Upper lobe of left lung (tissue), 6 donors: ENCODE data around the gene BCL3. TPM values are rescaled to one million over a fixed set of nuclear protein-coding genes. Genes with fewer than 3 reads are reported as not detected.
A peak's percentile ranks its signal among the peaks of the same experiment; 100 is the strongest.
"Not testable (repeated sequence)": the region's sequence is repeated elsewhere in the genome, so short reads cannot be mapped to it uniquely, and the experiment has no call there.

ENCODE experiments used
- ATAC-seq, 2 donors: fragments of 200-7000 bp; cut with Tn5 transposase; one replicate each; pipeline ENCODE4 v1.9.1; 2022; ENCODE audit warnings: mild to moderate bottlenecking in 2 of 2, moderate library complexity in 2 of 2; ENCODE audit not compliant: low FRiP score in 2 of 2
- DNase-seq, 2 donors: peaks; one replicate each; pipeline ENCODE4 v3.0.0-alpha.2; 2019 to 2020
- H3K27ac ChIP-seq, 4 donors: fragments of 200-600 bp; sonication (generic); one replicate each; pipeline ENCODE4 v1.5.1; 2016 to 2019
- H3K27me3 ChIP-seq, 4 donors: fragments of 200-600 bp; sonication (generic); one replicate each; pipeline ENCODE4 v1.5.1; 2017 to 2019
- H3K36me3 ChIP-seq, 4 donors: fragments of 200-600 bp; sonication (generic); one replicate each; pipeline ENCODE4 v1.5.1; 2016 to 2019
- H3K4me1 ChIP-seq, 4 donors: fragments of 200-600 bp; sonication (generic); one replicate each; pipeline ENCODE4 v1.5.1; 2018 to 2019
- H3K4me3 ChIP-seq, 4 donors: fragments of 200-600 bp; sonication (generic); one replicate each; pipeline ENCODE4 v1.5.1; 2017 to 2019; ENCODE audit warnings: mild to moderate bottlenecking in 2 of 4, moderate library complexity in 1 of 4
- H3K9me3 ChIP-seq, 4 donors: fragments of 200-600 bp; sonication (generic); one replicate each; pipeline ENCODE4 v1.5.1; 2018 to 2019
- CTCF ChIP-seq, 6 experiments: fragments of 450-650 bp in 4 of 6; fragments of 200-600 bp in 2 of 6; sonication (generic) in 2 of 6; IDR thresholded peaks; one replicate each; pipeline ENCODE4 v1.5.1; 2016 to 2019; ENCODE audit warnings: antibody characterized with exemption in 6 of 6
- EP300 ChIP-seq, 4 donors: sonication (generic); formaldehyde crosslinking; IDR thresholded peaks; one replicate each; pipeline ENCODE4 v1.5.1; 2017; ENCODE audit warnings: antibody characterized with exemption in 4 of 4, control low read depth in 2 of 4
- POLR2A ChIP-seq, 4 donors: fragments of 450-650 bp; IDR thresholded peaks; one replicate each; pipeline ENCODE4 v1.5.1; 2016 to 2017; ENCODE audit warnings: antibody characterized with exemption in 4 of 4, mild to moderate bottlenecking in 2 of 4
- POLR2AphosphoS5 ChIP-seq, 2 donors: sonication (generic); formaldehyde crosslinking; IDR thresholded peaks; one replicate each; pipeline ENCODE4 v1.5.1; 2017; ENCODE audit warnings: antibody characterized with exemption in 2 of 2
- WGBS, 2 donors: methylation state at CpG; one replicate each; pipeline ENCODE4 v1.1.5; 2017 to 2018; 5-methylcytosine and 5-hydroxymethylcytosine counted together
- total RNA-seq, 6 donors: library from RNA; depleted of rRNA in 4 of 6; stranded (reverse); fragments of >200 nt in 4 of 6; gene quantifications; one replicate each; pipeline versions ENCODE4 v1.1.0 to v1.2.1, GENCODE V29; 2016 to 2021
- donor health status: DM: no; HTN: no; CAD: no; lungs with moderate emphysema.
- donor health status: DM: no; HTN: yes; CAD: no; lungs with severe emphysema.

Gene BCL3
- total RNA-seq, 6 donors from 2014 or later = 31.1 to 114 (median 71.6) TPM

GRCh38 chr19:44775676-44776240 lies 27.2 kb downstream of the BCL3 start:
- peaks cover 0 to 4% (median under 1%) of the 10 kb centered on the region in 4 donors for H3K4me1 ChIP-seq
- 85 to 87% methylated on average over 6 of the region's 6 CpGs for WGBS, 2 donors
- TF ChIP-seq POLR2A (IDR thresholded peaks at IDR 0.05) (no peak), POLR2AphosphoS5 (IDR thresholded peaks at IDR 0.05) (no peak), EP300 (IDR thresholded peaks at IDR 0.05) (no peak), CTCF (IDR thresholded peaks at IDR 0.05) (no peak)
- DNase-seq (no peak), ATAC-seq (no peak)
- no peaks in the 10 kb centered on the region for H3K27me3 ChIP-seq
- H3K27ac ChIP-seq = no peak overlapping the region
- H3K4me3 ChIP-seq = no peak overlapping the region
- H3K9me3 ChIP-seq = no peaks in the 10 kb centered on the region
- H3K36me3 ChIP-seq = no peaks in the 10 kb centered on the region

- Histone ChIP-seq H3K27me3 (no peaks in the 10 kb centered on the region), H3K4me1 (no peaks in the 10 kb centered on the region), H3K36me3 (no peaks in the 10 kb centered on the region), H3K27ac (no peak overlapping the region), H3K9me3 (no peaks in the 10 kb centered on the region), H3K4me3 (no peak overlapping the region)
- WGBS, 2 donors = 87 to 88% methylated on average over 23 of the region's 23 CpGs
- ATAC-seq (peak; percentile 34 to 73), DNase-seq (peak; percentile 75 to 80)
- TF ChIP-seq POLR2A (IDR thresholded peaks at IDR 0.05) (no peak), EP300 (IDR thresholded peaks at IDR 0.05) (no peak), POLR2AphosphoS5 (IDR thresholded peaks at IDR 0.05) (no peak), CTCF (IDR thresholded peaks at IDR 0.05) (no peak)
Measured at GRCh38 chr19:44776402-44777096, 28.0 kb downstream of the BCL3 start.

- H3K27me3 ChIP-seq = no peaks in the 10 kb centered on the region
- H3K36me3 ChIP-seq = no peaks in the 10 kb centered on the region
- ATAC-seq (peak; percentile 62 to 81), DNase-seq (peak; percentile 81 to 82)
- 20 to 42% methylated on average over 9 to 37 of the region's 47 CpGs for WGBS, 2 donors
- no peaks in the 10 kb centered on the region for H3K9me3 ChIP-seq
- H3K4me1 ChIP-seq = no peaks in the 10 kb centered on the region
- H3K27ac ChIP-seq = peak within 1 kb of the TSS in 3 of 4 donors; percentile 12
- H3K4me3 ChIP-seq = peak within 1 kb of the TSS in 3 of 4 donors; percentile 34 to 47 (median 44)
- TF ChIP-seq CTCF (IDR thresholded peaks at IDR 0.05) = peak in 2 of 6 experiments; percentile 10 to 15
- TF ChIP-seq POLR2A (IDR thresholded peaks at IDR 0.05) = peak in 1 of 4 donors; percentile 41
- TF ChIP-seq EP300 (IDR thresholded peaks at IDR 0.05) = no peak
Measured at GRCh38 chr19:44777715-44778347, 29.3 kb downstream of the BCL3 start, which contains the start of gene CBLC. TSS of gene CBLC (plus strand) at chr19:44777890. CDS start at chr19:44777932, 42 bp downstream.

GRCh38 chr19:44779150-44779549 lies 30.6 kb downstream of the BCL3 start:
- Histone ChIP-seq H3K9me3 (no peaks in the 10 kb centered on the region), H3K4me1 (peaks cover 0 to 3% (median under 1%) of the 10 kb centered on the region in 4 donors), H3K27ac (no peak overlapping the region), H3K36me3 (no peaks in the 10 kb centered on the region), H3K27me3 (no peaks in the 10 kb centered on the region), H3K4me3 (no peak overlapping the region)
- DNase-seq = no peak
- whole genome bisulfite sequencing, 2 donors = 94 to 97% methylated on average over 2 of the region's 2 CpGs
- no peak for TF ChIP-seq EP300 (IDR thresholded peaks at IDR 0.05)
- TF ChIP-seq CTCF (IDR thresholded peaks at IDR 0.05) = no peak
- TF ChIP-seq POLR2A (IDR thresholded peaks at IDR 0.05) = no peak
- no peak for TF ChIP-seq POLR2AphosphoS5 (IDR thresholded peaks at IDR 0.05)
- no peak for ATAC-seq

- not testable (repeated sequence) for H3K27ac ChIP-seq, H3K9me3 ChIP-seq, ATAC-seq, DNase-seq, H3K4me1 ChIP-seq, H3K36me3 ChIP-seq, H3K4me3 ChIP-seq, H3K27me3 ChIP-seq
- WGBS, 2 donors = 45 to 82% methylated on average over 2 of the region's 2 CpGs
Measured at GRCh38 chr19:44781694-44782093, 33.2 kb downstream of the BCL3 start.
